B cell (primary cell): Measurements from ENCODE around the gene TAGLN2. TPM values are rescaled to one million over a fixed set of nuclear protein-coding genes. Genes with fewer than 3 reads are reported as not detected.

ENCODE experiments used
- ATAC-seq: fragments of 200-7000 bp; cut with Tn5 transposase; one replicate; pipeline ENCODE4 v1.10.0; 2021; ENCODE audit warnings: low read depth, mild to moderate bottlenecking, moderate number of reproducible peaks, moderate library complexity
- CTCF ChIA-PET: fragments of 350-600 bp; sonication (Branson Sonifier 250); formaldehyde crosslinking; loops from one replicate; lab custom pipeline; 2021; ENCODE audit warnings: antibody characterized with exemption, inconsistent platforms; lab: Charles Lee
- POLR2A ChIA-PET: fragments of 350-600 bp; sonication (Branson Sonifier 250); formaldehyde crosslinking; loops from one replicate; lab custom pipeline; 2021; ENCODE audit warnings: antibody characterized with exemption; lab: Charles Lee
- DNase-seq: peaks from one replicate; pipeline ENCODE4 v3.0.0; 2013
- H2AFZ ChIP-seq: 2 replicates; pipeline ENCODE4 v1.6.1; 2012; ENCODE audit warnings: mild to moderate bottlenecking, low read depth, low read length; ENCODE audit not compliant: insufficient read depth, poor library complexity, severe bottlenecking
- H3K27ac ChIP-seq, 2 donors: 1 replicate in 1 of 2; 2 replicates in 1 of 2; pipeline ENCODE4 v1.5.1; 2012 to 2013; ENCODE audit warnings: low read length in 2 of 2, mild to moderate bottlenecking in 2 of 2, moderate library complexity in 1 of 2
- H3K27me3 ChIP-seq, 4 experiments: fragments of 200-600 bp in 1 of 4; sonication (generic) in 1 of 4; replicated peaks in 1 of 4; 1 replicate in 2 of 4; 2 replicates in 2 of 4; pipeline versions ENCODE4 v1.6.1 to v1.7.0; 2013 to 2016; ENCODE audit warnings: low read length in 3 of 4, mild to moderate bottlenecking in 2 of 4, mixed read lengths in 1 of 4, moderate library complexity in 1 of 4; ENCODE audit not compliant: insufficient read depth in 4 of 4, control insufficient read depth in 3 of 4; ENCODE audit errors: control extremely low read depth in 1 of 4
- H3K36me3 ChIP-seq, 2 experiments: replicated peaks in 1 of 2; 1 replicate in 1 of 2; 2 replicates in 1 of 2; pipeline versions ENCODE4 v1.6.1 to v1.7.1; 2013; ENCODE audit warnings: low read length in 1 of 2; ENCODE audit not compliant: insufficient read depth in 2 of 2, control insufficient read depth in 1 of 2; ENCODE audit errors: control extremely low read depth in 1 of 2, extremely low read depth in 1 of 2
- H3K4me1 ChIP-seq, 2 donors: fragments of 200-600 bp in 1 of 2; sonication (generic) in 1 of 2; 1 replicate in 1 of 2; 2 replicates in 1 of 2; pipeline versions ENCODE4 v1.5.1 to v1.6.1; 2013 to 2017; ENCODE audit warnings: low read length in 2 of 2; ENCODE audit not compliant: control insufficient read depth in 2 of 2, insufficient read depth in 2 of 2
- H3K4me2 ChIP-seq: replicated peaks from 2 replicates; pipeline ENCODE3; 2012; ENCODE audit warnings: mild to moderate bottlenecking, low read depth, low read length; ENCODE audit not compliant: poor library complexity, severe bottlenecking
- H3K4me3 ChIP-seq, 5 experiments: fragments of 200-600 bp in 1 of 5; sonication (generic) in 1 of 5; 1 replicate in 3 of 5; 2 replicates in 2 of 5; pipeline versions ENCODE4 v1.5.1 to v1.7.0; 2011 to 2016; ENCODE audit warnings: low read length in 4 of 5, mild to moderate bottlenecking in 4 of 5, low read depth in 2 of 5, control low read depth in 1 of 5, moderate library complexity in 1 of 5; ENCODE audit not compliant: insufficient read depth in 1 of 5; ENCODE audit errors: control extremely low read depth in 1 of 5, extremely low read depth in 1 of 5
- H3K79me2 ChIP-seq: fragments of 200-600 bp; sonication (generic); one replicate; pipeline ENCODE4 v1.6.0; 2016; ENCODE audit warnings: low read length; ENCODE audit not compliant: control insufficient read depth, insufficient read depth
- H3K9ac ChIP-seq: fragments of 200-600 bp; sonication (generic); 2 replicates; pipeline ENCODE4 v1.6.1; 2017; ENCODE audit warnings: mild to moderate bottlenecking, low read length, moderate library complexity
- H3K9me3 ChIP-seq, 3 donors: one replicate each; pipeline versions ENCODE4 v1.6.1 to v1.7.1; 2013; ENCODE audit warnings: low read length in 2 of 3; ENCODE audit not compliant: control insufficient read depth in 2 of 3, insufficient read depth in 1 of 3; ENCODE audit errors: control extremely low read depth in 1 of 3
- H4K20me1 ChIP-seq: 2 replicates; pipeline ENCODE4 v1.6.0; 2012; ENCODE audit warnings: mild to moderate bottlenecking, low read length; ENCODE audit not compliant: insufficient read depth, control insufficient read depth, poor library complexity, severe bottlenecking
- H3K27ac Mint-ChIP-seq: one replicate; pipeline ENCODE4 v1.8.0; 2021; ENCODE audit warnings: mixed read lengths
- H3K27me3 Mint-ChIP-seq: one replicate; pipeline ENCODE4 v1.8.0; 2021; ENCODE audit warnings: mixed read lengths
- H3K4me1 Mint-ChIP-seq: one replicate; pipeline ENCODE4 v1.8.0; 2021; ENCODE audit warnings: mixed read lengths
- H3K4me3 Mint-ChIP-seq: one replicate; pipeline ENCODE4 v1.8.0; 2021; ENCODE audit warnings: mixed read lengths
- H3K9me3 Mint-ChIP-seq: one replicate; pipeline ENCODE4 v1.8.0; 2022; ENCODE audit warnings: mixed read lengths; ENCODE audit not compliant: insufficient read depth
- EZH2 ChIP-seq: IDR thresholded peaks from 2 replicates; pipeline ENCODE4 v1.6.1; 2012; ENCODE audit warnings: borderline replicate concordance, low read depth, mild to moderate bottlenecking, moderate library complexity, low read length; ENCODE audit not compliant: insufficient read depth, poor library complexity, severe bottlenecking
- WGBS: methylation state at CpG from one replicate; pipeline ENCODE4 v1.1.5; 2013; ENCODE audit warnings: missing lambda C conversion rate; ENCODE audit not compliant: insufficient coverage; 5-methylcytosine and 5-hydroxymethylcytosine counted together
- intact Hi-C: fragments of 100-400 bp; cut with micrococcal nuclease; formaldehyde crosslinking; loops from one replicate; pipeline ENCODE4 v1.10.0; 2022
- polyA plus RNA-seq: library from polyadenylated mRNA; depleted of rRNA; stranded (reverse); fragments of >200 nt; gene quantifications from 2 replicates; pipeline ENCODE4 v1.2.3, GENCODE V29; 2012
- total RNA-seq, 2 donors: library from RNA; stranded (reverse); fragments of 120-200 nt in 1 of 2; gene quantifications; 1 replicate in 1 of 2; 2 replicates in 1 of 2; pipeline versions ENCODE4 v1.2.3 to v1.2.4, GENCODE V29; 2013 to 2022
- TF ChIP-seq, protein P1 (sequence below): fragments of 200-600 bp; IDR thresholded peaks from one replicate; pipeline ENCODE4 v1.8.0; 2022; ENCODE audit warnings: antibody characterized with exemption, mild to moderate bottlenecking

Gene TAGLN2
- total and polyA plus RNA-seq, 2 donors (not counting 1 experiment from before 2014, with no cell fraction given): 342 to 721 TPM

- Mint-ChIP-seq H3K4me1 (peaks cover 71% of the 10 kb centered on the region), H3K27ac (peak overlapping the region; percentile 73), H3K9me3 (no peaks in the 10 kb centered on the region), H3K4me3 (no peak overlapping the region), H3K27me3 (no peaks in the 10 kb centered on the region)
- intact Hi-C loops: no loop called here
- CTCF ChIA-PET: interaction anchor here (1.0 to 2.1 kb wide), 4 partner anchors 11 to 115 kb away, joined by 3 to 6 read pairs (median 4); partner anchors contain the start of gene TAGLN2
- H4K20me1 ChIP-seq: peaks cover 9% of the 10 kb centered on the region
- H2AFZ ChIP-seq: no peak overlapping the region
- H3K4me1 ChIP-seq: peaks cover 38 to 46% of the 10 kb centered on the region in 2 donors
- peaks cover 0 to 27% of the 10 kb centered on the region in 2 experiments for H3K36me3 ChIP-seq
- H3K27me3 ChIP-seq: no peaks in the 10 kb centered on the region
- ATAC-seq (no peak), DNase-seq (no peak)
- no peak overlapping the region for H3K4me2 ChIP-seq
- H3K9me3 ChIP-seq: no peaks in the 10 kb centered on the region
- H3K79me2 ChIP-seq: peaks cover 4% of the 10 kb centered on the region
- no peak overlapping the region for H3K9ac ChIP-seq
- peak overlapping the region in 1 of 2 donors; percentile 8 for H3K27ac ChIP-seq
- TF ChIP-seq EZH2: no peak
- TF ChIP-seq, protein P1, sequence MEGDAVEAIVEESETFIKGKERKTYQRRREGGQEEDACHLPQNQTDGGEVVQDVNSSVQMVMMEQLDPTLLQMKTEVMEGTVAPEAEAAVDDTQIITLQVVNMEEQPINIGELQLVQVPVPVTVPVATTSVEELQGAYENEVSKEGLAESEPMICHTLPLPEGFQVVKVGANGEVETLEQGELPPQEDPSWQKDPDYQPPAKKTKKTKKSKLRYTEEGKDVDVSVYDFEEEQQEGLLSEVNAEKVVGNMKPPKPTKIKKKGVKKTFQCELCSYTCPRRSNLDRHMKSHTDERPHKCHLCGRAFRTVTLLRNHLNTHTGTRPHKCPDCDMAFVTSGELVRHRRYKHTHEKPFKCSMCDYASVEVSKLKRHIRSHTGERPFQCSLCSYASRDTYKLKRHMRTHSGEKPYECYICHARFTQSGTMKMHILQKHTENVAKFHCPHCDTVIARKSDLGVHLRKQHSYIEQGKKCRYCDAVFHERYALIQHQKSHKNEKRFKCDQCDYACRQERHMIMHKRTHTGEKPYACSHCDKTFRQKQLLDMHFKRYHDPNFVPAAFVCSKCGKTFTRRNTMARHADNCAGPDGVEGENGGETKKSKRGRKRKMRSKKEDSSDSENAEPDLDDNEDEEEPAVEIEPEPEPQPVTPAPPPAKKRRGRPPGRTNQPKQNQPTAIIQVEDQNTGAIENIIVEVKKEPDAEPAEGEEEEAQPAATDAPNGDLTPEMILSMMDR: no peak
- 86% methylated on average over 7 of the region's 10 CpGs for WGBS
- POLR2A ChIA-PET: interaction anchor here (0.7 kb wide), 1 partner anchor 9 kb away, joined by 5 read pairs; no protein-coding TSS in a partner anchor
- no peak overlapping the region for H3K4me3 ChIP-seq
Measured at GRCh38 chr1:159914252-159915018, 10.9 kb downstream of the TAGLN2 start.
